Testis (tissue), 3 donors: ENCODE measurements around the gene MCOLN1. TPM values are rescaled to one million over a fixed set of nuclear protein-coding genes. Genes with fewer than 3 reads are reported as not detected.

ENCODE experiments used
- DNase-seq: peaks from one replicate; pipeline ENCODE4 v3.0.0-alpha.2; 2019
- H3K27ac ChIP-seq, 2 donors: fragments of 200-600 bp; sonication (generic); one replicate each; pipeline ENCODE4 v1.5.1; 2019
- H3K27me3 ChIP-seq: fragments of 200-600 bp; sonication (generic); one replicate; pipeline ENCODE4 v1.5.1; 2019
- H3K36me3 ChIP-seq: fragments of 200-600 bp; sonication (generic); one replicate; pipeline ENCODE4 v1.5.1; 2017; ENCODE audit warnings: low read depth; ENCODE audit errors: missing control alignments
- H3K4me1 ChIP-seq: fragments of 200-600 bp; sonication (generic); one replicate; pipeline ENCODE4 v1.5.1; 2019
- H3K4me3 ChIP-seq, 2 donors: fragments of 200-600 bp; sonication (generic); one replicate each; pipeline ENCODE4 v1.5.1; 2017 to 2019
- H3K9me3 ChIP-seq: fragments of 200-600 bp; sonication (generic); one replicate; pipeline ENCODE4 v1.5.1; 2017
- CTCF ChIP-seq, 3 experiments: fragments of 450-650 bp in 2 of 3; fragments of 200-600 bp in 1 of 3; sonication (generic) in 1 of 3; IDR thresholded peaks; one replicate each; pipeline ENCODE4 v1.5.1; 2016 to 2019; ENCODE audit warnings: antibody characterized with exemption in 3 of 3, mild to moderate bottlenecking in 2 of 3, moderate library complexity in 1 of 3
- POLR2A ChIP-seq: fragments of 450-650 bp; IDR thresholded peaks from one replicate; pipeline ENCODE4 v1.6.1; 2017; ENCODE audit warnings: antibody characterized with exemption, mild to moderate bottlenecking, moderate library complexity
- WGBS, 2 donors: methylation state at CpG; one replicate each; pipeline ENCODE4 v1.1.5; 2018; 5-methylcytosine and 5-hydroxymethylcytosine counted together
- intact Hi-C: fragments of 100-400 bp; cut with DNase I; formaldehyde crosslinking; loops from one replicate; pipeline ENCODE4 v1.15.1; 2023; ENCODE audit warnings: low total_unique reads
- polyA plus RNA-seq: library from polyadenylated mRNA; stranded (reverse); fragments of 350-450 nt; fragmentation: Illumina TruSeq; extraction: RNeasy Lipid Tissue Mini Kit (QIAGEN cat#74804); gene quantifications from one replicate; pipeline ENCODE4 v1.2.3, GENCODE V29; 2014; ENCODE audit warnings: low read depth, low replicate concordance; ENCODE audit not compliant: insufficient read depth
- total RNA-seq, 2 donors: library from RNA; depleted of rRNA; stranded (reverse); fragments of >200 nt; gene quantifications; one replicate each; pipeline ENCODE4 v1.2.3, GENCODE V29; 2016

Gene MCOLN1
- total and polyA plus RNA-seq, 3 donors from 2014 or later = 15.2 to 26.9 (median 17.7) TPM

- no peaks in the 10 kb centered on the region for H3K36me3 ChIP-seq
- no peak overlapping the region for H3K27ac ChIP-seq
- 40 to 52% methylated on average over 10 of the region's 11 CpGs for WGBS, 2 donors
- H3K4me1 ChIP-seq = peaks cover 6% of the 10 kb centered on the region
- H3K27me3 ChIP-seq = no peaks in the 10 kb centered on the region
- intact Hi-C loops = no loop called here
- TF ChIP-seq POLR2A = no peak
- no peak for TF ChIP-seq CTCF (IDR thresholded peaks at IDR 0.05)
- no peaks in the 10 kb centered on the region for H3K9me3 ChIP-seq
- H3K4me3 ChIP-seq = no peak overlapping the region
- DNase-seq = no peak
These were observed 14.5 kb upstream of the MCOLN1 start for GRCh38 chr19:7507884-7508283.

- H3K4me1 ChIP-seq = peaks cover 6% of the 10 kb centered on the region
- H3K27ac ChIP-seq = no peak overlapping the region
- H3K9me3 ChIP-seq = no peaks in the 10 kb centered on the region
- no peaks in the 10 kb centered on the region for H3K27me3 ChIP-seq
- intact Hi-C loops = no loop called here
- DNase-seq = no peak
- H3K4me3 ChIP-seq = no peak overlapping the region
- WGBS, 2 donors = 45 to 48% methylated on average over 3 of the region's 3 CpGs
- TF ChIP-seq CTCF (IDR thresholded peaks at IDR 0.05) (no peak), POLR2A (no peak)
- no peaks in the 10 kb centered on the region for H3K36me3 ChIP-seq
These were observed 12.8 kb upstream of the MCOLN1 start for GRCh38 chr19:7509625-7510024.

- no peak overlapping the region for H3K4me3 ChIP-seq
- intact Hi-C loops = no loop called here
- no peak for DNase-seq
- no peak overlapping the region for H3K27ac ChIP-seq
- TF ChIP-seq POLR2A (no peak), CTCF (IDR thresholded peaks at IDR 0.05) (no peak)
- no peaks in the 10 kb centered on the region for H3K36me3 ChIP-seq
- H3K4me1 ChIP-seq = peaks cover 6% of the 10 kb centered on the region
- WGBS, 2 donors = 36 to 50% methylated on average over 4 to 6 of the region's 6 CpGs
- H3K9me3 ChIP-seq = no peaks in the 10 kb centered on the region
- H3K27me3 ChIP-seq = no peaks in the 10 kb centered on the region
These were observed 10.0 kb upstream of the MCOLN1 start for GRCh38 chr19:7512400-7512851.

GRCh38 chr19:7513809-7514642 lies 8.4 kb upstream of the MCOLN1 start:
- H3K36me3 ChIP-seq = no peaks in the 10 kb centered on the region
- H3K4me3 ChIP-seq = no peak overlapping the region
- H3K4me1 ChIP-seq = peaks cover 6% of the 10 kb centered on the region
- 93% methylated on average over 5 of the region's 5 CpGs for WGBS, 2 donors
- intact Hi-C loops = no loop called here
- no peak for TF ChIP-seq POLR2A
- TF ChIP-seq CTCF (IDR thresholded peaks at IDR 0.05) = no peak
- no peak overlapping the region for H3K27ac ChIP-seq
- DNase-seq = no peak
- no peaks in the 10 kb centered on the region for H3K27me3 ChIP-seq
- H3K9me3 ChIP-seq = no peaks in the 10 kb centered on the region
